Progenitor cell of endocrine pancreas (in vitro differentiated cells): ENCODE measurements around the gene PAQR7. TPM values are rescaled to one million over a fixed set of nuclear protein-coding genes. Genes with fewer than 3 reads are reported as not detected.

Experiments used
- DNase-seq: peaks from one replicate; pipeline ENCODE4 v3.0.0; 2021; ENCODE audit warnings: low spot score; ENCODE audit not compliant: unreplicated experiment
- H3K27ac Mint-ChIP-seq: 2 replicates; pipeline ENCODE4 v1.8.0; 2021; ENCODE audit warnings: mild to moderate bottlenecking, moderate library complexity, mixed read lengths
- H3K27me3 Mint-ChIP-seq: 2 replicates; pipeline ENCODE4 v1.8.0; 2021; ENCODE audit warnings: mixed read lengths
- H3K36me3 Mint-ChIP-seq: 2 replicates; pipeline ENCODE4 v1.8.0; 2022; ENCODE audit warnings: mixed read lengths; ENCODE audit not compliant: insufficient read depth
- H3K4me1 Mint-ChIP-seq: 2 replicates; pipeline ENCODE4 v1.8.0; 2021; ENCODE audit warnings: low read depth, mixed read lengths
- H3K4me3 Mint-ChIP-seq: 2 replicates; pipeline ENCODE4 v1.8.0; 2021; ENCODE audit warnings: low read depth, mild to moderate bottlenecking, moderate library complexity, mixed read lengths
- H3K9me3 Mint-ChIP-seq: 2 replicates; pipeline ENCODE4 v1.8.0; 2021; ENCODE audit warnings: low read depth, mixed read lengths
- total RNA-seq: library from RNA; stranded (reverse); gene quantifications from 2 replicates; pipeline ENCODE4 v1.2.1, GENCODE V29; 2021
- TF ChIP-seq, protein P1 (sequence below): fragments of 200-600 bp; sonication (generic); IDR thresholded peaks from one replicate; pipeline ENCODE4 v1.5.0; 2021; ENCODE audit warnings: antibody characterized with exemption, mild to moderate bottlenecking; ENCODE audit not compliant: unreplicated experiment

PAQR7 gene
- total RNA-seq, 1 donor from 2014 or later, result 21.0 TPM

DNA sequence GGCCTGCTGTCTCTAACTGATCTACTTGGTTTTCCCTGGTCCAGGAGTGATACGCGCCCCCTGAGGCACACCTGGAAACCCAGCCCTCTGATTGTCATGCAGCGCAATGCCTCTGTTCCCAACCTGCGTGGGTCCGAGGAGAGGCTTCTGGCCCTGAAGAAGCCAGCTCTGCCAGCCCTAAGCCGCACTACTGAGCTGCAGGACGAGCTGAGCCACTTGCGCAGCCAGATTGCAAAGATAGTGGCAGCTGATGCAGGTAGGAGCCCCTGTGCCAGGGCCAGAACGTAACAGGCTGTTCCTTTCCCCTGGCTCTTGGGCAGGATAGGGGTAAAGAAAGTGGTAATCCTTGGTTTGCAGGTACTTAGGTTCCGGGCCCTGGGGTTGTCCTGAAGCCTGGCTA lies 48.9 kb downstream of the PAQR7 start:
- Mint-ChIP-seq H3K27me3 (no peaks in the 10 kb centered on the region), H3K9me3 (no peaks in the 10 kb centered on the region), H3K36me3 (peaks cover 20% of the 10 kb centered on the region), H3K27ac (no peak overlapping the region), H3K4me3 (no peak overlapping the region), H3K4me1 (peaks cover 3% of the 10 kb centered on the region)
- TF ChIP-seq, protein P1, sequence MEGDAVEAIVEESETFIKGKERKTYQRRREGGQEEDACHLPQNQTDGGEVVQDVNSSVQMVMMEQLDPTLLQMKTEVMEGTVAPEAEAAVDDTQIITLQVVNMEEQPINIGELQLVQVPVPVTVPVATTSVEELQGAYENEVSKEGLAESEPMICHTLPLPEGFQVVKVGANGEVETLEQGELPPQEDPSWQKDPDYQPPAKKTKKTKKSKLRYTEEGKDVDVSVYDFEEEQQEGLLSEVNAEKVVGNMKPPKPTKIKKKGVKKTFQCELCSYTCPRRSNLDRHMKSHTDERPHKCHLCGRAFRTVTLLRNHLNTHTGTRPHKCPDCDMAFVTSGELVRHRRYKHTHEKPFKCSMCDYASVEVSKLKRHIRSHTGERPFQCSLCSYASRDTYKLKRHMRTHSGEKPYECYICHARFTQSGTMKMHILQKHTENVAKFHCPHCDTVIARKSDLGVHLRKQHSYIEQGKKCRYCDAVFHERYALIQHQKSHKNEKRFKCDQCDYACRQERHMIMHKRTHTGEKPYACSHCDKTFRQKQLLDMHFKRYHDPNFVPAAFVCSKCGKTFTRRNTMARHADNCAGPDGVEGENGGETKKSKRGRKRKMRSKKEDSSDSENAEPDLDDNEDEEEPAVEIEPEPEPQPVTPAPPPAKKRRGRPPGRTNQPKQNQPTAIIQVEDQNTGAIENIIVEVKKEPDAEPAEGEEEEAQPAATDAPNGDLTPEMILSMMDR, result no peak
- no peak for DNase-seq

- Mint-ChIP-seq H3K27ac (no peak overlapping the region), H3K36me3 (peaks cover 16% of the 10 kb centered on the region), H3K27me3 (no peaks in the 10 kb centered on the region), H3K4me3 (no peak overlapping the region), H3K9me3 (no peaks in the 10 kb centered on the region), H3K4me1 (peaks cover 9% of the 10 kb centered on the region)
- no peak for DNase-seq
- TF ChIP-seq, protein P1, result no peak
These were observed 49.9 kb downstream of the PAQR7 start for GRCh38 chr1:25825605-25826004.

- no peaks in the 10 kb centered on the region for H3K9me3 Mint-ChIP-seq
- peaks cover 26% of the 10 kb centered on the region for H3K4me1 Mint-ChIP-seq
- H3K36me3 Mint-ChIP-seq, result peaks cover 3% of the 10 kb centered on the region
- no peaks in the 10 kb centered on the region for H3K27me3 Mint-ChIP-seq
- no peak for DNase-seq
- TF ChIP-seq, protein P1, result no peak
- H3K27ac Mint-ChIP-seq, result no peak overlapping the region
- peak overlapping the region; percentile 88 for H3K4me3 Mint-ChIP-seq
These were observed 53.8 kb downstream of the PAQR7 start for GRCh38 chr1:25821630-25822091.

DNA sequence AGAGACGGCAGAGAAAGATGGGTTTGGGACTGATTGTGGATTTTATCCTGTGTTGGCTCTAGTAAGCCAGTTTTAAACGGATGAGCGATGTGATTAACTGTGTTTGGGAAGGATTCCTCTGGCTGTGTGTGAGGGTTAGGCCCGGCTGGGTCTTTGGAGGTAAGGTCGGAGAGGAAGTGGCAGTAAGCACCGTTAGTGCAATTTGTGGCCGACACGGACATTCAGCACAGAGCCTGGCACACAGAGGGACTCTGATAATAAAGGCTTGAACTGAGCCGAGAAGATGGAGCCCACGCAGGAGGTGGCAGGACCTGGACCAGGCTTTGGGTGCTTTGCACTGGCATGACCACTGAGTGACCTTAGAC lies 54.4 kb downstream of the PAQR7 start:
- H3K27me3 Mint-ChIP-seq, result no peaks in the 10 kb centered on the region
- TF ChIP-seq, protein P1, result no peak
- no peak for DNase-seq
- peaks cover under 1% of the 10 kb centered on the region for H3K36me3 Mint-ChIP-seq
- H3K9me3 Mint-ChIP-seq, result no peaks in the 10 kb centered on the region
- H3K27ac Mint-ChIP-seq, result peak overlapping the region; percentile 94
- H3K4me3 Mint-ChIP-seq, result peak overlapping the region; percentile 88
- peaks cover 26% of the 10 kb centered on the region for H3K4me1 Mint-ChIP-seq

DNA sequence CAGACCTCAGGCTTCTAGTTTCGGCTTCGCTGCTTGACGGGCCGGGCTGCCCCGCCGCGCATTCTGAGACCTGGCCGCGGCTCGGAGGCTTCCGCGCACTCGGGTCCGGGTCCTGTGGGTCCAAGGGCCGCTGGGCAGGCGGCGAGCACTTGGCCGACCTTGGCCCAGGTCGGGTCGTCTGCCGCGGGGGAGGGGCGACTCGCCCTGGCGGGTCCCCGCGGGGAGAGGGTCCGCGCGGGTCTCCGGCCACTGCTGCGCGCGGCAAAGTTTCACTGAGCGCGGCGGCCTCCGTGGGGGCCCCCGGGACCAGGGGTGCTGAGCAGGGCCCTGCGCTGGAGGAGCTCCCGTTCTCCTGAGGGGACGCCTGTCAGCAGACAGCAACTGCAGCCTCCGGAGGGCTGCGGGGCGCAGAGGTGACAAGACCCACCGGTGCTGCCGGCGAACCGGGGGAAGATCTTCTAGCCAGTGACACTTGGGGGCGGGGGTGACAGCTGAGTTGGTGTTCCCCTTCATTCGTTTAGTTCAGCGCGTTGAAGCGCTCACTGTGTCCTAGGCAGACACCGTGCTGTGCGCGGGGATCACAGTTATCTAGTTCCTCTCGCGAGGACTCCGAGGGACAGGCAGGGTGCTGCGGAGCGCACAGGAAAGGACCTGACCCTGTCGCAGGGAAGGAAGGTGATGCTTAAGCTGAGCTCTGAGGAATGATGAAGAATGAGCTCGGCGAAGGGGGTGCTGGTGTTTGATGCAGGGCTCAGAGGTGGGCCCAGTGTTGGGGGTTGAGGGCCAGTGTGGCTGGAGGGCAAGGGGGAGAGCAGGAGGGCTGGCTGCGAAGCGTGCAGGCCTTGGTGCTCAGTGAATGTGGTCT lies 55.0 kb downstream of the PAQR7 start:
- no peak for DNase-seq
- Mint-ChIP-seq H3K36me3 (no peaks in the 10 kb centered on the region), H3K27me3 (no peaks in the 10 kb centered on the region), H3K9me3 (no peaks in the 10 kb centered on the region), H3K4me3 (peak overlapping the region; percentile 99), H3K4me1 (peaks cover 26% of the 10 kb centered on the region), H3K27ac (peak overlapping the region; percentile 99)
- TF ChIP-seq, protein P1, result no peak
